ENCODE results near the gene CLDN16.

The CLDN16 gene

DNA sequence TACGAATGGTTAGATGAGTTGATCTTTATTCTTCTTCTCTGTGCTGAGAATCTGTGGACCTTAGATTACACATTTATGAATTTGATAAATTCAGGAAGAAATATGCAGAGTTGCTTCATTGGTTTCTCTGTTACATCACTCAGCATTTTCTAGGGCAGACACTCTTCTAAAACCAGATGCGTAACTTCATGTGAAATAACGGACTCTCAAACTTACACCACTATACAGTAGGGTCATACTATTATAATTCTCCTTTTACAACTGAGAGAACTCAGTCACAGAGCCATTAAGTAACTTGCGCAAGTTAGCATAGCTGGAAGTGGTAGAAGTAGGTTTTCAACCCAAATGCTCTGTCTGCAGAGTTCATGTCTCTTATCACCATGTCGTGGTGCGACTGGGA lies 56.0 kb downstream of the CLDN16 start:
- no peak for DNase-seq

DNA sequence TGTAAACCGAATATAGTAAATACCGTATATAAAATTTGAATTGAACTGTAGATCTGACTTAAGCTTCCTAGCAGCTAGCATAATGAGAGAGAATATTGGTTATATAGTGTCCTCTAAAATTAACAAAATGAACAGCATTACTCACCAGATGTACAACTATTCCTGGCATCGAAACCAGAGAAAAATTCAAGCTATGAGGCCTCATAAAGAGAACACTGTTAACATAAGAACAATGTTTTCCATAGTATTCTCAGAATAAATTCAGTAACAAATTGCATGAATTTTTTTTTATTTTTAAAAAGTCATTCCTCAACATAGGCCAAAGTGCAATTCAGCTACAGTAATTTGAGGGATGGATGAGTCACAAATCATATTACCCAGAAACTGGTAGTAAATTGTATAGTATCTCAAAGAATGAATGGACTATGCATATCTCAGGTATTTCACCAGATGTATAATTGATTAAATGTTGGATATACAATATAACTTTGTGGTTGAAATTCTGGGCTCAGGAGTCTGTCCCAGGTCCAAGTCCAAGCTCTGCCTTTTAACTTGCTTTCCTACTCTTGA lies 56.7 kb downstream of the CLDN16 start:
- DNase-seq = peak; percentile 26

DNA sequence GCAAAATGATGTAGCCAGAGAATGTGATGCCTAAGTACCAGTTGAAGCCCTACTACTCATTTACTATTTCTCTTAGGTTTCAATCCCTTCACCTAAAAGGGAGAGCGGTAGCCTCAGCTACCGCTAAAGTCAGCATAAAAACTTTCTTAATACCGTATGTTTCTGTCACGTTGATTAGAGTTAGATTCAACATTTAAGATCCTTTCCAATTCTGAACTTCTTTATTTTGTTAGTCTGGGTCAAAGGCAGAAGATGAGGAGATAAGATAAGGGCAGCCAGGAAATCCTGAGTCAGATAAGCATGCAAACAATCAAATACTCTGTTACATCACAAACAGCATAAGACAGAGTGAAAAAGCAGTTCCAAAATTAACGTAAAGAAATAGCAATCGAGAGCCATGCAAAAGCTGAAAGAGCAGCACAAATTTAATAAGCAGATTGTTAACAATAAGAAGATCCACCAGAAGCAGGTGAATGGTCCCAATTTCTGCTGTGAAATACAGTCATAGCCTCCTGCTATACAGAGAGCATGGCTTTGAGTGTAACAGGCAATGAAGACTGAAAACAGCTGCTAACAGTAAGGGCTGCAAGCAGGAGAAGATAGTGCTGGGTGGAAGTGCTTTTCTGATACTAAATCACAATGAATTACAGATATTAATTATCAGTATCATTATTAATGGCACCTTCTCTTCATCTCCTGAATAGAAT lies 58.8 kb downstream of the CLDN16 start:
- DNase-seq = no peak

DNA sequence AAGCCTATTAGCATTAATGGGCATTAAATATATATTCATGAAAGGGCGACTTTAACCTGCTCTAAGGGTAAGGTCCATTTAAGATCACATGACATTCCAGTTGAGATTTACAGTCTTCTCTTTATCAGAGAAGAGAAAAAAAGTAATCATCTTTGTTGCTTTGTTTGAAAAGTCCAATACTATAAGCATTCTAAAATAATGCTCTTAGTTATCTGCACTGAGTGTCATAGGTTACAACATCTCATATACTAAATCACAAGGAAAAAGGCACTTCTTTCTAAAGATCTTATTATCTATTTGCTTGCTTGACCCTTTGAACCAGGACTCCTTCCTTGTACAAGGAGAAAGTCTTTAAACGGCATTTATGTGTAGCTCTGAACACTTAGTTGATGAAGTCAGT lies 60.3 kb downstream of the CLDN16 start:
- DNase-seq = no peak

DNA sequence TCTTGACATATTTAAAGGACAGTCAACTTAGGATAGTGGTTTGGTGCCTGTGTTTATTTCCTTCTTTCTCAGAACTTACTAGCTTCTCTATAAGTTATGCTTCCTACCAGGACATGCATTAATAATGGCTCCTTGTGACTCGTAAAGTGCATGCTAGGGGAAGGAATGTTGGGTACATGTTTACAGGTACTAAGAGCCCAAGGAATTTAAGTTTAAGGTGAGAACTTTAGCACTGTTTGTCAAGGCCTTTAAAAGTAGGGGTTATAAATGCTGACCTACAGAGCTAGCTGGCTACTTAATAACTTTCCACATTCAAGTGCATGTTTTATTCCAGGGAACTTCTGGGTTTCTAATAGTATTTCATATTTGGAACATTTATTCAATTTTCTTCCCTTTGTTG lies 61.8 kb downstream of the CLDN16 start, which contains the start of gene TMEM207:
Gene TMEM207, minus strand, starts transcription at position 101 of the 400 bp plus-strand sequence. Its CDS starts 92 bp downstream, at position 9.
- no peak for DNase-seq

DNA sequence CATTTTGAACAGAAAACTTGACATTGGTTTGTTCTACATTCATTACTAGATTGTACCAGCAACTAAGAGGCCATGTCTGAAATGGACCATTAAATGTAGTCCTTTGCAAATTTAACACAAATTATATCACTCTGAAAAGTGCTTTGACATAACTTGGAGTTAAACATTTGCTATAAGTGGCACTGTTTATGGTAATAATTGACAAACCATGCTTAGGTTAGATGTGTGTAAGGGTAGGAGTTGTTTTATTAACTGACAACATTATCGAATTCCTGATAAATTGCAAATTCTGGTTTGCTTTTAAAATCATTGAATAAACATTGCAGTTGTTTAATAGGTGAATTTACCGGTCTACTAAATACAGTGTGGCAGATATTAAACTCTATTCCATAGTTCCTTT lies 67.9 kb downstream of the CLDN16 start:
- no peak for DNase-seq

DNA sequence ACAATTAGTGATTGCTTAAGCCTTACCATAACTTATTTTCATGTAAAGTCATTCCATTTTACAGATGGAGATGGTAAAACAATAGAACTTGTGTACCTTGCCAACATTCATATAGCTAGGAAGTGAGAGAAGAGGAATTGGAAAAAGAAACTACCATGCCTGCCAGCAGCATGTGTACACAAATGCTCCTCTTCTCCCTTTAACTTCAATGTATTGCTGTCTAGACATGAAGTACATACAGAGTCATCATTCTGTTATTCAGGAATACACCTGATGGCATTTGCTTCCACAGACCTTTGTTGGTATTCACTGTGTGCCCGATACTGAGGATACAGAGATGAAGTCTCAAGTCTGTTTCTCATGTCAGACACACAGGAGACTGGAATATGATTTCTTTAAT lies 68.8 kb downstream of the CLDN16 start:
- DNase-seq = no peak

DNA sequence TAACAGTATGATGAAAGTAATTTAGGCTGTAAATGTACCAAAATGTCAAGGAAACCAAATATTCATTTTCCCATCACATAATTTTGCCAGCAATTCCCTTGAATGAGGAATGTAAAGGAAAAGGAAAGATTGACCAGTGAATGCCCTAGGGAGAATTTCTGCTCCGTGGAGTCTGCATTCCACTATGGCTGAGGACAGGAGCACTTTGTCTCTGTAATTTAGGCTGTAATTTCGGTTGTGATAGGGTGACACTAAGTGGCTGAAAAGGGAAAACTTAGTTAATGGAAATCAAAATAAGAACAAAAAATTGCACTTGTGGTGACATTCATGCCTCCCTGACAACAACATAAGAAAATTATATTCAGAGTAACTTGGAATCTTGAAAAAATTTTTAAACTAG lies 70.1 kb downstream of the CLDN16 start:
- peak; percentile 24 for DNase-seq
